BJ (cell line): ENCODE data around the gene RAB22A. TPM values are rescaled to one million over a fixed set of nuclear protein-coding genes. Genes with fewer than 3 reads are reported as not detected.

Experiments used
- CTCF ChIA-PET: fragments of 350-600 bp; formaldehyde crosslinking; extraction: SDS; loops from one replicate; lab custom pipeline; 2021; ENCODE audit warnings: antibody characterized with exemption, inconsistent platforms; lab: Yijun Ruan, JAX
- POLR2A ChIA-PET: fragments of 300-600 bp; sonication (Branson Sonifier 250); formaldehyde crosslinking; extraction: SDS; loops from one replicate; lab custom pipeline; 2021; ENCODE audit warnings: antibody characterized with exemption; lab: Charles Lee
- DNase-seq: peaks from one replicate; pipeline ENCODE4 v3.0.0-alpha.2; 2011; ENCODE audit warnings: low read depth
- H3K27me3 ChIP-seq: 2 replicates; pipeline ENCODE4 v1.6.0; 2011; ENCODE audit warnings: low read length; ENCODE audit not compliant: control insufficient read depth, insufficient read depth
- H3K36me3 ChIP-seq: 2 replicates; pipeline ENCODE4 v1.5.1; 2011; ENCODE audit warnings: low read length; ENCODE audit not compliant: control insufficient read depth, insufficient read depth
- H3K4me3 ChIP-seq: 2 replicates; pipeline ENCODE4 v1.5.1; 2011; ENCODE audit warnings: low read depth, mild to moderate bottlenecking, control low read depth, low read length
- polyA plus RNA-seq: library from polyadenylated mRNA; depleted of rRNA; stranded (reverse); fragments of >200 nt; gene quantifications from 2 replicates; pipeline ENCODE4 v1.2.3, GENCODE V29; 2011
- TF ChIP-seq, protein P1 (sequence below): IDR thresholded peaks from 2 replicates; pipeline ENCODE4 v1.5.1; 2011; ENCODE audit warnings: low read depth, mild to moderate bottlenecking, control low read depth, inconsistent platforms, low read length, moderate library complexity; ENCODE audit not compliant: insufficient read depth

RAB22A gene
- polyA plus RNA-seq, 1 experiment = 7.8 TPM

DNA sequence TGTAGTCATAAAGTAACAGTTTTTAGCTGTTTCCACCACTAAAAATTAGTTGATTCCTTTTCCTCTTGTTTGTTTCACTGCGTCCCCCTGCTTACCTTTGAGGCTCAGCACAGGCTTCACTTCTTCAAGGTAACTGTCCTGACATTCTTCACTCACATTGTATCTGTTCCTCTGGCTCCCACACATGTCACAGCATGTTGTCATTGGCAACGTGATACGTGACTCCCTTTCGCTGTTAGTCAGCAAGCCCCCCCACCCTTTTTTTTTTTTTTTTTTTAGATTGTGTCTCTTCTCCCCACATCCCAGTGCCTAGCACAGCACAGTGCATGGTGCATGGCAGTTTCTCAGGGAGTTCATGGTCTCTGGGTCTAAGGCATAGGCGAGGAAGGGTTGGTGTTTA is 92.8 kb downstream of the RAB22A start:
- peaks cover 3% of the 10 kb centered on the region for H3K36me3 ChIP-seq
- no peak for DNase-seq
- ChIA-PET CTCF (no interaction called here), POLR2A (no interaction called here)
- no peaks in the 10 kb centered on the region for H3K27me3 ChIP-seq
- TF ChIP-seq, protein P1, sequence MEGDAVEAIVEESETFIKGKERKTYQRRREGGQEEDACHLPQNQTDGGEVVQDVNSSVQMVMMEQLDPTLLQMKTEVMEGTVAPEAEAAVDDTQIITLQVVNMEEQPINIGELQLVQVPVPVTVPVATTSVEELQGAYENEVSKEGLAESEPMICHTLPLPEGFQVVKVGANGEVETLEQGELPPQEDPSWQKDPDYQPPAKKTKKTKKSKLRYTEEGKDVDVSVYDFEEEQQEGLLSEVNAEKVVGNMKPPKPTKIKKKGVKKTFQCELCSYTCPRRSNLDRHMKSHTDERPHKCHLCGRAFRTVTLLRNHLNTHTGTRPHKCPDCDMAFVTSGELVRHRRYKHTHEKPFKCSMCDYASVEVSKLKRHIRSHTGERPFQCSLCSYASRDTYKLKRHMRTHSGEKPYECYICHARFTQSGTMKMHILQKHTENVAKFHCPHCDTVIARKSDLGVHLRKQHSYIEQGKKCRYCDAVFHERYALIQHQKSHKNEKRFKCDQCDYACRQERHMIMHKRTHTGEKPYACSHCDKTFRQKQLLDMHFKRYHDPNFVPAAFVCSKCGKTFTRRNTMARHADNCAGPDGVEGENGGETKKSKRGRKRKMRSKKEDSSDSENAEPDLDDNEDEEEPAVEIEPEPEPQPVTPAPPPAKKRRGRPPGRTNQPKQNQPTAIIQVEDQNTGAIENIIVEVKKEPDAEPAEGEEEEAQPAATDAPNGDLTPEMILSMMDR = no peak
- no peak overlapping the region for H3K4me3 ChIP-seq

DNA sequence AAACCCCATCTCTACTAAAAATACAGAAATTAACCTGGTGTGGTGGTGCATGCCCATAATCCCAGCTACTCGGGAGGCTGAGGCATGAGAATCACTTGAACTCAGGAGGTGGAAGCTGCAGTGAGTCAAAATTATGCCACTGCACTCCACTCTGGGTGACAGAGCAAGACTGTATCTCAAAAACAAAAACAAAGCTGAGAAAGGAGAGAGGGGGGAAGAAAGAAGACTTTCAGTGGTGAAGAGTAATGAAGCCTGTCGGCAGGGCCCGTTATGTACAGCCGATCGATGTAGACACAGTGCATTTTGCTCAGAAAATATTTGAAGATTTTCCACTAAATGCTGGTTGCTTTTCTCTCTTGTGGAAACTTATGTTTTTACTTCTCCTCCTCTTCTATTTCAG is 93.3 kb downstream of the RAB22A start:
- H3K27me3 ChIP-seq = no peaks in the 10 kb centered on the region
- H3K4me3 ChIP-seq = no peak overlapping the region
- TF ChIP-seq, protein P1 = no peak
- DNase-seq = no peak
- POLR2A ChIA-PET = no interaction called here
- H3K36me3 ChIP-seq = peaks cover 3% of the 10 kb centered on the region
- CTCF ChIA-PET = no interaction called here

DNA sequence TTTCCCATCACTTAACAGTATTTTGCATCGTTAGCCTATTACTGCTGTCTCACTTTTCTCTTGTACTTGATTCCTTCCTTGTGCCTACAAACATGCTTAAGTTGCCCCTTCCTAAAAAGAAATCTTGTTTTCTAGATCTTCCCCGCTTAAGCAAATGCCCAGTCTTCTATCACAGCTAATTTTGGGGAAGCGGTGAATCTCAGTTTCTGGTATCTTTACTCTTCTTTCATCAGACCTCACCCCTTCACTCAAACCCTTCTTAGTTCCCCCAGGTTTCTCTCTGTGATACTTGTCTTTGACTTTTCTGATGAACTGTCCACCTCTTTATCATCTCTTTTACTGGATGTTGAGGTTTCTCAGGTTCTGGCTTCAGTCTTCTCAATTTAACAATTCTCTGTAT is 93.8 kb downstream of the RAB22A start:
- H3K4me3 ChIP-seq = no peak overlapping the region
- DNase-seq = no peak
- H3K27me3 ChIP-seq = no peaks in the 10 kb centered on the region
- H3K36me3 ChIP-seq = peaks cover 3% of the 10 kb centered on the region
- TF ChIP-seq, protein P1 = no peak
- ChIA-PET POLR2A (no interaction called here), CTCF (no interaction called here)

DNA sequence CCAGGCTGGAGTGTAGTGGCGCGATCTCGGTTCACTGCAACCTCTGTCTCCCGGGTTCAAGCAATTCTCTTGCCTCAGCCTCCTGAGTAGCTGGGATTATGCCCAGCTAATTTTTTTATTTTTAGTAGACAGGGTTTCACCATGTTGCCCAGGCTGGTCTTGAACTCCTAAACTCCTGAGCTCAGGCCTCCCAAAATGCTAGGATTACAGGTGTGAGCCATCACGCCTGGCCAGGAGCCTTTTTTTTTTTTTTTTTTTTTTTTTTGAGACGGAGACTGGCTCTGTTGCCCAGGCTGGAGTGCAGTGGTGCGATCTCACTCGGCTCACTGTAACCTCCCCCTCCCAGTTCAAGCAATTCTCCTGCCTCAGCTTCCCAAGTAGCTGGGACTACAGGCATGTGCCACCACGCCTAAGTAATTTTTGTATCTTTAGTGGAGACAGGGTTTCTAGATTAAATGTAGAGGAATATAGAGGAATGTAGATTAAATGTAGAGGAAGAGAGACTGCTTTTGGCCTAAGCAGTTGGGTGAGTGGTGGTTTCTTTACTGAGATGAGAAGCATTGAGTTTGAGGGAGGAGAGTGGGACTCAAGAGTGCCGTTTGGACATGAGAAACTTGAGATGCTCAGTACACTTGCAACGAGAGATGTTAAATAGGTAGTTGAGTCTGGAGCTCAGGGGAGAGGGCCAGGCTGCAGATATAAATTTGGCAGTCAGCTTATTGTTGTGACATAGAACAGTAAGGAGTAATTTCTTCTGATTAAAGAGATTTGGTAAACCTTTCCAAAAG is 96.2 kb downstream of the RAB22A start:
- TF ChIP-seq, protein P1 = no peak
- no peak for DNase-seq
- H3K4me3 ChIP-seq = no peak overlapping the region
- H3K27me3 ChIP-seq = no peaks in the 10 kb centered on the region
- peaks cover 1% of the 10 kb centered on the region for H3K36me3 ChIP-seq
- ChIA-PET CTCF (interaction anchor here (0.7 to 1.2 kb wide), 2 partner anchors 15 to 198 kb away, joined by 3 to 4 read pairs; no protein-coding TSS in a partner anchor), POLR2A (no interaction called here)

DNA sequence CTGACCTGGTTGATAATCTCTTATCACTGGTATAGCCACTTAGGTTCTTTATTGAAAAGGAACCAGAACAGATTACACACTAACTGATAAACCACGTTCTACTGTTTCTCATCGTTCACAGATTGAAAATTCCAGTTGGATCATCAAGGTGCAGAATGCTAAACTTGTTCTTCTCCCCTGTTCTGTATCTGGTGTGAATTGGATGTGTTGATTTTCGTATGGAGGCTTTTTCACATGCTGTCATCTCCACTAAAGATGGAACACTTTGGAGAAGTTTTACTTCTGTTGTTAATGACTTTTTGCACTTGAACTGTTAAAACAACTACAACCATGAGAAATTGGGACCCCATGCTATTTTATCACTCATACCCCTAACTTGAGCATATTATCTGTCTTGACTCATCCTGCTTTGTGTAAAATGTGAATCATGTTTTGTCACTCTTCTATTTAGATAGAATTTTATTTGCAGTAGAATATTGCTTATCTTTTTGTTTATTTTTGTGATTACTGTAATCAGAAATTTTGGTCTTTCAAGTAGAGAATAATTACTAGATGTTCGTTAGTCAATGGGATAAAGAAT is 97.0 kb downstream of the RAB22A start:
- DNase-seq = no peak
- POLR2A ChIA-PET = no interaction called here

More for the DNA sequence above, 97.0 kb downstream of the RAB22A start:
- Histone ChIP-seq H3K4me3 (no peak overlapping the region), H3K36me3 (peaks cover 1% of the 10 kb centered on the region; the same call in 1 of the 2 replicates), H3K27me3 (no peaks in the 10 kb centered on the region)
- CTCF ChIA-PET = no interaction called here
- TF ChIP-seq, protein P1 = no peak
